ENCODE data around the gene ZNF674.

GRCh38 chrX:46572340-46572936 lies 27.2 kb upstream of the ZNF674 start:
- TF ChIP-seq CTCF (conservative IDR thresholded peaks at IDR 0.05; ENCODE audit: low read length) (no peak), EZH2phosphoT487 (IDR thresholded peaks at IDR 0.05; ENCODE audit: borderline replicate concordance, low read depth, low read length) (no peak)

All from OCI-LY7 (cell line).